ENCODE data around the gene DDIT4. TPM values are rescaled to one million over a fixed set of nuclear protein-coding genes. Genes with fewer than 3 reads are reported as not detected.
"Not testable (repeated sequence)": the region's sequence is repeated elsewhere in the genome, so short reads cannot be mapped to it uniquely, and the experiment has no call there.

DDIT4 gene
- 54.6 and 80.2 TPM in 2 replicates for total RNA-seq

- DNase-seq (ENCODE audit: extremely low read depth, low read depth, low spot score) = peak; percentile 77
These were observed at the start of gene DDIT4 for GRCh38 chr10:72273410-72274212. DDIT4 (plus strand) TSS chr10:72273924; CDS start chr10:72274217, 293 bp downstream.

GRCh38 chr10:72224191-72224590, 49.5 kb upstream of the DDIT4 start:
- not testable (repeated sequence) for DNase-seq (ENCODE audit: extremely low read depth, low read depth, low spot score)

- no peak for DNase-seq (ENCODE audit: extremely low read depth, low read depth, low spot score)
These were observed 47.2 kb upstream of the DDIT4 start for GRCh38 chr10:72226418-72227027.

- DNase-seq (ENCODE audit: extremely low read depth, low read depth, low spot score) = no peak
These were observed 45.9 kb upstream of the DDIT4 start for GRCh38 chr10:72227826-72228225.

- no peak for DNase-seq (ENCODE audit: extremely low read depth, low read depth, low spot score)
These were observed 45.4 kb upstream of the DDIT4 start for GRCh38 chr10:72228318-72228751.

GRCh38 chr10:72229261-72230251, 44.2 kb upstream of the DDIT4 start:
- DNase-seq (ENCODE audit: extremely low read depth, low read depth, low spot score) = no peak

GRCh38 chr10:72233621-72234020, 40.1 kb upstream of the DDIT4 start:
- DNase-seq (ENCODE audit: extremely low read depth, low read depth, low spot score) = no peak

GRCh38 chr10:72234560-72235095, 39.1 kb upstream of the DDIT4 start:
- no peak for DNase-seq (ENCODE audit: extremely low read depth, low read depth, low spot score)

- DNase-seq (ENCODE audit: extremely low read depth, low read depth, low spot score) = no peak
These were observed 38.0 kb upstream of the DDIT4 start for GRCh38 chr10:72235544-72236279.

- no peak for DNase-seq (ENCODE audit: extremely low read depth, low read depth, low spot score)
These were observed 35.1 kb upstream of the DDIT4 start for GRCh38 chr10:72238392-72239175.

GRCh38 chr10:72239409-72239808, 34.3 kb upstream of the DDIT4 start:
- DNase-seq (ENCODE audit: extremely low read depth, low read depth, low spot score) = no peak

- no peak for DNase-seq (ENCODE audit: extremely low read depth, low read depth, low spot score)
These were observed 33.4 kb upstream of the DDIT4 start for GRCh38 chr10:72240371-72240770.

GRCh38 chr10:72241691-72242252, 32.0 kb upstream of the DDIT4 start:
- no peak for DNase-seq (ENCODE audit: extremely low read depth, low read depth, low spot score)

- no peak for DNase-seq (ENCODE audit: extremely low read depth, low read depth, low spot score)
These were observed 31.0 kb upstream of the DDIT4 start for GRCh38 chr10:72242675-72243074.

GRCh38 chr10:72243822-72244437, 29.8 kb upstream of the DDIT4 start:
- no peak for DNase-seq (ENCODE audit: extremely low read depth, low read depth, low spot score)

GRCh38 chr10:72244573-72245038, 29.1 kb upstream of the DDIT4 start:
- DNase-seq (ENCODE audit: extremely low read depth, low read depth, low spot score) = no peak

- no peak for DNase-seq (ENCODE audit: extremely low read depth, low read depth, low spot score)
These were observed 27.7 kb upstream of the DDIT4 start for GRCh38 chr10:72245949-72246525.

Data from glomerular endothelial cell (primary cell).